Activated gamma-delta T cell treated with anti-CD3 and anti-CD28 coated beads, Interleukin-2, amount 50 U/mL, for 16 hours (primary cell): ENCODE measurements around the gene PSMD10.

Source experiments
- DNase-seq: peaks from one replicate; pipeline ENCODE4 v3.0.0-alpha.2; 2020; ENCODE audit warnings: low read depth

PSMD10 gene

GRCh38 chrX:108071578-108071977, 19.8 kb downstream of the PSMD10 start:
- no peak for DNase-seq

GRCh38 chrX:108070891-108071290, 20.5 kb downstream of the PSMD10 start:
- no peak for DNase-seq

GRCh38 chrX:108068121-108068520, 23.2 kb downstream of the PSMD10 start:
- no peak for DNase-seq

- DNase-seq, result no peak
These were observed 26.7 kb downstream of the PSMD10 start for GRCh38 chrX:108064613-108065012.

- no peak for DNase-seq
These were observed 27.3 kb downstream of the PSMD10 start for GRCh38 chrX:108064001-108064400.

- no peak for DNase-seq
These were observed 31.5 kb downstream of the PSMD10 start for GRCh38 chrX:108059801-108060200.

GRCh38 chrX:108055546-108055945, 35.8 kb downstream of the PSMD10 start:
- DNase-seq, result no peak

GRCh38 chrX:108053218-108053617, 38.1 kb downstream of the PSMD10 start:
- no peak for DNase-seq

GRCh38 chrX:108049649-108050048, 41.7 kb downstream of the PSMD10 start:
- no peak for DNase-seq

GRCh38 chrX:108044554-108045256, 46.6 kb downstream of the PSMD10 start, which contains the start of gene VSIG1:
TSS of gene VSIG1 (plus strand) at chrX:108045065. CDS start at chrX:108045131, 66 bp downstream.
- DNase-seq, result no peak

- no peak for DNase-seq
These were observed 54.9 kb downstream of the PSMD10 start for GRCh38 chrX:108036298-108036973.

GRCh38 chrX:108034725-108035124, 56.6 kb downstream of the PSMD10 start:
- no peak for DNase-seq
